Prostate gland (tissue), 2 donors: Measurements from ENCODE around the gene GNAS-AS1. TPM values are rescaled to one million over a fixed set of nuclear protein-coding genes. Genes with fewer than 3 reads are reported as not detected.
A peak's percentile ranks its signal among the peaks of the same experiment; 100 is the strongest.

ENCODE experiments used
- DNase-seq: peaks from one replicate; pipeline ENCODE4 v3.0.0-alpha.2; 2019; ENCODE audit warnings: low spot score
- H3K27ac ChIP-seq, 2 donors: fragments of 200-600 bp; sonication (generic); 2 replicates each; pipeline ENCODE4 v1.5.1; 2017 to 2019
- H3K27me3 ChIP-seq: fragments of 200-600 bp; sonication (generic); replicated peaks from 2 replicates; pipeline ENCODE4 v1.5.1; 2019; ENCODE audit not compliant: insufficient read depth
- H3K36me3 ChIP-seq, 2 donors: fragments of 200-600 bp; sonication (generic); 1 replicate in 1 of 2; 2 replicates in 1 of 2; pipeline versions ENCODE4 v1.5.1 to v1.8.1; 2017 to 2019
- H3K4me1 ChIP-seq: fragments of 200-600 bp; sonication (generic); replicated peaks from 2 replicates; pipeline ENCODE4 v1.5.1; 2019
- H3K4me3 ChIP-seq, 2 donors: fragments of 200-600 bp; sonication (generic); 2 replicates each; pipeline ENCODE4 v1.5.1; 2017 to 2019
- H3K9me3 ChIP-seq: fragments of 200-600 bp; sonication (generic); 2 replicates; pipeline ENCODE4 v1.5.1; 2017
- CTCF ChIP-seq, 4 experiments: fragments of 200-600 bp in 2 of 4; fragments of 450-650 bp in 2 of 4; sonication (generic) in 2 of 4; IDR thresholded peaks; 1 replicate in 3 of 4; 2 replicates in 1 of 4; pipeline ENCODE4 v1.5.1; 2016 to 2019; ENCODE audit warnings: antibody characterized with exemption in 4 of 4, mild to moderate bottlenecking in 2 of 4, moderate library complexity in 2 of 4
- POLR2A ChIP-seq: fragments of 450-650 bp; IDR thresholded peaks from one replicate; pipeline ENCODE4 v1.6.1; 2016; ENCODE audit warnings: antibody characterized with exemption, mild to moderate bottlenecking
- POLR2AphosphoS5 ChIP-seq: sonication (generic); formaldehyde crosslinking; IDR thresholded peaks from one replicate; pipeline ENCODE4 v1.6.1; 2017; ENCODE audit warnings: antibody characterized with exemption
- whole genome bisulfite sequencing: methylation state at CpG from one replicate; pipeline ENCODE4 v1.1.5; 2018; 5-methylcytosine and 5-hydroxymethylcytosine counted together
- intact Hi-C: fragments of 100-400 bp; cut with DNase I; formaldehyde crosslinking; loops from one replicate; pipeline ENCODE4 v1.14.2; 2022
- total RNA-seq, 2 donors: library from RNA; depleted of rRNA; stranded (reverse); fragments of >200 nt; gene quantifications; one replicate each; pipeline ENCODE4 v1.1.0, GENCODE V29; 2016

GNAS-AS1 gene
- total RNA-seq, 2 donors from 2014 or later: 0.50 to 1.8 TPM

GRCh38 chr20:58851969-58852458, 1.3 kb upstream of the GNAS-AS1 start:
- H3K4me3 ChIP-seq: peak overlapping the region; percentile 8 to 29
- TF ChIP-seq POLR2A (no peak), POLR2AphosphoS5 (no peak), CTCF (IDR thresholded peaks at IDR 0.05) (no peak)
- DNase-seq: no peak
- no peaks in the 10 kb centered on the region for H3K36me3 ChIP-seq
- no peaks in the 10 kb centered on the region for H3K4me1 ChIP-seq
- intact Hi-C loops: loop anchor here (5.0 kb wide), 1 partner anchor 615 kb away; no protein-coding TSS in a partner anchor
- H3K27ac ChIP-seq: no peak overlapping the region
- H3K27me3 ChIP-seq: peaks cover 16% of the 10 kb centered on the region
- WGBS: 52% methylated on average over 23 of the region's 23 CpGs
- H3K9me3 ChIP-seq: no peaks in the 10 kb centered on the region

- H3K27ac ChIP-seq: no peak overlapping the region
- WGBS: 60% methylated on average over 41 of the region's 41 CpGs
- H3K36me3 ChIP-seq: no peaks in the 10 kb centered on the region
- H3K4me1 ChIP-seq: no peaks in the 10 kb centered on the region
- peaks cover 16% of the 10 kb centered on the region for H3K27me3 ChIP-seq
- no peak overlapping the region for H3K4me3 ChIP-seq
- no peak for TF ChIP-seq CTCF (IDR thresholded peaks at IDR 0.05)
- no peak for TF ChIP-seq POLR2AphosphoS5
- no peak for TF ChIP-seq POLR2A
- no peaks in the 10 kb centered on the region for H3K9me3 ChIP-seq
- no peak for DNase-seq
- intact Hi-C loops: loop anchor here (5.0 kb wide), 1 partner anchor 614 kb away; no protein-coding TSS in a partner anchor
Observed at GRCh38 chr20:58851221-58851968, 693 bp upstream of the GNAS-AS1 start.

- no peak for TF ChIP-seq CTCF (IDR thresholded peaks at IDR 0.05)
- no peak for TF ChIP-seq POLR2AphosphoS5
- no peak for TF ChIP-seq POLR2A
- H3K27me3 ChIP-seq: peaks cover 5% of the 10 kb centered on the region
- WGBS: 76% methylated on average over 2 of the region's 2 CpGs
Observed at GRCh38 chr20:58847463-58847862, 3.2 kb downstream of the GNAS-AS1 start.

GRCh38 chr20:58845706-58846105, 5.0 kb downstream of the GNAS-AS1 start:
- DNase-seq: no peak
- no peak overlapping the region for H3K27ac ChIP-seq
- TF ChIP-seq CTCF (IDR thresholded peaks at IDR 0.05) (no peak), POLR2AphosphoS5 (no peak), POLR2A (no peak)
- 71% methylated on average over 3 of the region's 3 CpGs for WGBS
- no peaks in the 10 kb centered on the region for H3K36me3 ChIP-seq
- intact Hi-C loops: loop anchor here (10.0 kb wide), 1 partner anchor 361 kb away; no protein-coding TSS in a partner anchor
- no peaks in the 10 kb centered on the region for H3K9me3 ChIP-seq
- no peaks in the 10 kb centered on the region for H3K4me1 ChIP-seq
- peaks cover 3% of the 10 kb centered on the region for H3K27me3 ChIP-seq
- H3K4me3 ChIP-seq: no peak overlapping the region

More at GRCh38 chr20:58847463-58847862, 3.2 kb downstream of the GNAS-AS1 start:
- Histone ChIP-seq H3K4me1 (no peaks in the 10 kb centered on the region), H3K9me3 (no peaks in the 10 kb centered on the region), H3K36me3 (no peaks in the 10 kb centered on the region), H3K4me3 (no peak overlapping the region), H3K27ac (no peak overlapping the region)
- no peak for DNase-seq
- intact Hi-C loops: loop anchor here (10.0 kb wide), 1 partner anchor 363 kb away; no protein-coding TSS in a partner anchor
